ENCODE results near the gene PLAAT2. TPM values are rescaled to one million over a fixed set of nuclear protein-coding genes. Genes with fewer than 3 reads are reported as not detected.
A peak's percentile ranks its signal among the peaks of the same experiment; 100 is the strongest.
"Not testable (repeated sequence)": the region's sequence is repeated elsewhere in the genome, so short reads cannot be mapped to it uniquely, and the experiment has no call there.

The PLAAT2 gene
- total RNA-seq, 6 donors from 2014 or later = 1.9 to 10.5 (median 5.5) TPM

DNA sequence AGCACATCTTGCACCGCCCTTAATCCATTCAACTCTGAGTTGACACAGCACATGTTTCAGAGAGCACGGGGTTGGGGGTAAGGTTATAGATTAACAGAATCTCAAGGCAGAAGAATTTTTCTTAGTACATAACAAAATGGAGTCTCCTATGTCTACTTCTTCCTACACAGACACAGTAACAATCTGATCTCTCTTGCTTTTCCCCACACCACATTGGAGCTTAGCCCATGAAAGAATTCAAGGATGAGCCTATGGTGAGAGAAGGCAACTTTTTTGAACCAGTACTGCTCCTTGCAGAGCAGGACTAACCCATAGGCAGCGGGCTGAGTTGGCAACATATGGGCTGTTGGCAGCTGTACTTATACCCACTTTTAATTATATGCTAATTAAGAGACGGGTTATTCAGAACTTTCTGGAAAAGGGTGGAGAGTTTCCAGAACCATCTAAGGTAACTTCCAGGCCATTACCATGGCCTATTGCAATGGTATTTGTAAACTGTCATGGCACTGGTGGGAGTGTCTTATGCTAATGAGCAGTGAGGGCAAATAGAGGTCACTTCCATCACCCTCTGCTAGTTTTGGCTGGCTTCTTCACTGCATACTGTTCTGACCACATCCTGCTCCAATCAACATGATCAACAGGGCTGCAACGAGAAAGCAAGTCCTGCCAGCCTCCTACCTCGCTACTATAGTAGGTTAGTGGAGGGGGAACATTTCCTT is 31.9 kb downstream of the PLAAT2 start:
- H3K27me3 ChIP-seq, H3K4me3 ChIP-seq, H3K9me3 ChIP-seq, H3K36me3 ChIP-seq: not testable (repeated sequence)
- peak; percentile 71 to 96 for ATAC-seq (ENCODE audit: low FRiP score in 2 of 2)
- peak in 1 of 2 donors; percentile 80 for DNase-seq
- H3K4me1 ChIP-seq = peaks cover 22 to 37% (median 29%) of the 10 kb centered on the region in 4 donors
- peak overlapping the region; percentile 75 to 83 (median 81) for H3K27ac ChIP-seq
- 42 to 59% methylated on average over 4 to 5 of the region's 6 CpGs for WGBS, 2 donors
- TF ChIP-seq POLR2AphosphoS5 (IDR thresholded peaks at IDR 0.05) (peak in 1 of 2 donors; percentile 55), EP300 (IDR thresholded peaks at IDR 0.05) (peak in 1 of 4 donors; percentile 19)

DNA sequence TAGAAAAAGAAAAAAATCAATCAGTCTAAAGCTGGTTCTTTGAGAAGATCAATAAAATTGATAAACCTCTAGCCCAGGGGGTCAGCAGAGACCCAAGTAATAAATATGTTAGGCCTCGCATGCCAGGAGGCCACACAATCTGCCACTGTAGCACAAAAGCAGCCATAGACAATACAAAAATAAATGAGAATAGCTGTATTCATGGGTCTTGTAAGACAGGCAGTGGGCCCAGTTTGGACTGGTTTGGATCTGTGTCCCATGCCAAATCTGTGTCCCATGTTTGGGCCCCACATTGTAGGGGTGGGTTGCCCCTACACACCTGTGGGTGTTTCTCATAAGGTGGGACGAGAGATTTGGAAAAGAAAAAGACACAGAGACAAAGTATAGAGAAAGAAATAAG is 33.2 kb downstream of the PLAAT2 start:
- no peak for ATAC-seq (ENCODE audit: low FRiP score in 2 of 2)
- Histone ChIP-seq H3K27ac (peak overlapping the region in 3 of 4 donors; percentile 42 to 76 (median 71)), H3K9me3 (no peaks in the 10 kb centered on the region), H3K36me3 (no peaks in the 10 kb centered on the region), H3K4me1 (peaks cover 14 to 28% (median 22%) of the 10 kb centered on the region in 4 donors), H3K27me3 (no peaks in the 10 kb centered on the region), H3K4me3 (no peak overlapping the region)
- no peak for DNase-seq
- 88 to 100% methylated on average over 2 of the region's 2 CpGs for WGBS, 2 donors
- TF ChIP-seq POLR2AphosphoS5 (IDR thresholded peaks at IDR 0.05) (no peak), CTCF (IDR thresholded peaks at IDR 0.05) (no peak), EP300 (IDR thresholded peaks at IDR 0.05) (no peak), POLR2A (IDR thresholded peaks at IDR 0.05) (no peak)

GRCh38 chr11:63529373-63529772 is 33.8 kb downstream of the PLAAT2 start:
- not testable (repeated sequence) for H3K27me3 ChIP-seq; DNase-seq; ATAC-seq (ENCODE audit: low FRiP score in 2 of 2); H3K36me3 ChIP-seq; H3K9me3 ChIP-seq; H3K4me3 ChIP-seq
- peak overlapping the region; percentile 42 to 76 (median 63) for H3K27ac ChIP-seq
- 75 to 86% methylated on average over 6 of the region's 6 CpGs for WGBS, 2 donors
- H3K4me1 ChIP-seq = peaks cover 10 to 28% (median 21%) of the 10 kb centered on the region in 4 donors

DNA sequence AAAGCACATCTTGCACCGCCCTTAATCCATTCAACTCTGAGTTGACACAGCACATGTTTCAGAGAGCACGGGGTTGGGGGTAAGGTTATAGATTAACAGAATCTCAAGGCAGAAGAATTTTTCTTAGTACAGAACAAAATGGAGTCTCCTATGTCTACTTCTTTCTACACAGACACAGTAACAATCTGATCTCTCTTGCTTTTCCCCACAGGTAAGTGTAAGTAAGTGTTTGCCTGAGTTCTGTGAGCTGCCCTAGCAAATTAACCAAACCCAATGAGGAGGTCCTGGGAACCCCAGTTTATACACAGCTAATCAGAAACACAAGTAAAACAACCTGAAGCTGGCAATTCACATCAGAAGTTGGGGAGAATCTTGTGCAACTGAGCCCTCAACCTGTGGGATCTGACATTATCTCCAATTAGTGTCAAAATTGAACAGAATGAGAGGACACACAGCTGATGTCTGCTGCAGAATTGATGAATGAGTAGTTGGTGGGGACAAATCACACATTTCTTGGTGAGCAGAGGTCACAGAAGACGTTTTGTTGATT is 34.4 kb downstream of the PLAAT2 start:
- H3K27ac ChIP-seq = peak overlapping the region; percentile 42 to 76 (median 63)
- not testable (repeated sequence) for H3K4me3 ChIP-seq; ATAC-seq (ENCODE audit: low FRiP score in 2 of 2); H3K27me3 ChIP-seq; DNase-seq; H3K36me3 ChIP-seq; H3K9me3 ChIP-seq
- WGBS, 2 donors = 73 to 81% methylated on average over 1 of the region's 3 CpGs
- peaks cover 10 to 28% (median 21%) of the 10 kb centered on the region in 4 donors for H3K4me1 ChIP-seq

GRCh38 chr11:63528156-63528555 is 35.0 kb downstream of the PLAAT2 start:
- not testable (repeated sequence) for ATAC-seq (ENCODE audit: low FRiP score in 2 of 2); H3K9me3 ChIP-seq; H3K27me3 ChIP-seq; H3K4me3 ChIP-seq; H3K36me3 ChIP-seq; DNase-seq
- 32 to 39% methylated on average over 3 to 7 of the region's 11 CpGs for WGBS, 2 donors
- Histone ChIP-seq H3K4me1 (peaks cover 10 to 28% (median 21%) of the 10 kb centered on the region in 4 donors), H3K27ac (peak overlapping the region; percentile 25 to 70 (median 40))

DNA sequence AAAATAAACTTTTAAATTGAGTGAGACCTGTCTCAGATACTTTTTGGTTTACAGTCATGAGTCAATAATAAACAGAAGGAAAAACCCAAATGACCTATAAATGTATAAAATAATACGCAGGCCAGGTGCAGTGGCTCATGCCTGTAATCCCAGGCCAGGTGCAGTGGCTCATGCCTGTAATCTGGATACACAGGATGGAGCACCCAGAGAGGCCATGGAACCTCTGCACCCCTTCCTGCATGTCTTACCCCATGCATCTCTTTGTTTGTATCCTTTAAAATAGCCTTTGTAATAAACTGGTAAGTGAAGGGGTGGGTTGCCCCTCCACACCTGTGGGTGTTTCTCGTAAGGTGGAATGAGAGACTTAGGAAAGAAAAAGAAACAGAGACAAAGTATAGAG is 35.5 kb downstream of the PLAAT2 start:
- TF ChIP-seq POLR2AphosphoS5 (IDR thresholded peaks at IDR 0.05) = no peak
- no peak for TF ChIP-seq EP300 (IDR thresholded peaks at IDR 0.05)
- TF ChIP-seq POLR2A (IDR thresholded peaks at IDR 0.05) = no peak
- TF ChIP-seq CTCF (IDR thresholded peaks at IDR 0.05) = no peak
- WGBS, 2 donors = 86 to 88% methylated on average over 2 of the region's 2 CpGs
- Histone ChIP-seq H3K27me3 (no peaks in the 10 kb centered on the region), H3K36me3 (no peaks in the 10 kb centered on the region), H3K9me3 (peaks cover 0 to 7% (median 2%) of the 10 kb centered on the region in 4 donors), H3K27ac (peak overlapping the region; percentile 25 to 70 (median 40)), H3K4me3 (no peak overlapping the region), H3K4me1 (peaks cover 10 to 28% (median 21%) of the 10 kb centered on the region in 4 donors)
- ATAC-seq (ENCODE audit: low FRiP score in 2 of 2) (no peak), DNase-seq (no peak)

All from upper lobe of left lung (tissue), 6 donors.